CD14-positive monocyte (primary cell): Measurements from ENCODE around the gene COL5A3. TPM values are rescaled to one million over a fixed set of nuclear protein-coding genes. Genes with fewer than 3 reads are reported as not detected.

Source experiments
- DNase-seq, 3 donors: peaks; one replicate each; pipeline ENCODE4 v3.0.0-alpha.2; 2011 to 2022
- H2AFZ ChIP-seq: 2 replicates; pipeline ENCODE4 v1.6.0; 2012; ENCODE audit warnings: mild to moderate bottlenecking, low read depth, low read length, inconsistent platforms; ENCODE audit not compliant: insufficient read depth, poor library complexity, severe bottlenecking
- H3K27ac ChIP-seq, 2 donors: 1 replicate in 1 of 2; 2 replicates in 1 of 2; pipeline ENCODE4 v1.5.1; 2012 to 2013; ENCODE audit warnings: low read length in 2 of 2, control low read depth in 1 of 2, inconsistent platforms in 1 of 2, low read depth in 1 of 2, mild to moderate bottlenecking in 1 of 2
- H3K27me3 ChIP-seq, 2 donors: one replicate each; pipeline versions ENCODE4 v1.6.0 to v1.6.1; 2011 to 2013; ENCODE audit warnings: low read length in 2 of 2; ENCODE audit not compliant: control insufficient read depth in 2 of 2, insufficient read depth in 2 of 2
- H3K36me3 ChIP-seq, 2 donors: replicated peaks in 1 of 2; 1 replicate in 1 of 2; 2 replicates in 1 of 2; pipeline versions ENCODE4 v1.5.1 to v1.6.1; 2012 to 2013; ENCODE audit warnings: low read length in 2 of 2, control low read depth in 1 of 2, inconsistent platforms in 1 of 2, mild to moderate bottlenecking in 1 of 2; ENCODE audit not compliant: insufficient read depth in 2 of 2, control insufficient read depth in 1 of 2
- H3K4me1 ChIP-seq, 2 donors: 1 replicate in 1 of 2; 2 replicates in 1 of 2; pipeline versions ENCODE4 v1.5.1 to v1.6.1; 2012 to 2013; ENCODE audit warnings: low read length in 2 of 2, control low read depth in 1 of 2, inconsistent platforms in 1 of 2, mild to moderate bottlenecking in 1 of 2, moderate library complexity in 1 of 2; ENCODE audit not compliant: insufficient read depth in 2 of 2, control insufficient read depth in 1 of 2
- H3K4me2 ChIP-seq: replicated peaks from 2 replicates; pipeline ENCODE3; 2012; ENCODE audit warnings: low read length, moderate library complexity, mild to moderate bottlenecking; ENCODE audit not compliant: poor library complexity, severe bottlenecking; ENCODE audit errors: extremely low read depth
- H3K4me3 ChIP-seq, 3 experiments: fragments of 200-600 bp in 1 of 3; sonication (generic) in 1 of 3; replicated peaks in 1 of 3; 1 replicate in 2 of 3; 2 replicates in 1 of 3; pipeline ENCODE4 v1.5.1; 2011 to 2013; ENCODE audit warnings: low read length in 3 of 3, mild to moderate bottlenecking in 3 of 3, control low read depth in 2 of 3, low read depth in 2 of 3, inconsistent platforms in 1 of 3, moderate library complexity in 1 of 3
- H3K79me2 ChIP-seq: 2 replicates; pipeline ENCODE4 v1.6.0; 2012; ENCODE audit warnings: mild to moderate bottlenecking, control low read depth, inconsistent platforms, low read length, moderate library complexity; ENCODE audit not compliant: insufficient read depth
- H3K9ac ChIP-seq: 2 replicates; pipeline ENCODE4 v1.6.0; 2017; ENCODE audit warnings: low read length, mild to moderate bottlenecking; ENCODE audit not compliant: insufficient read depth, poor library complexity, severe bottlenecking
- H3K9me3 ChIP-seq, 2 donors: replicated peaks in 1 of 2; 1 replicate in 1 of 2; 2 replicates in 1 of 2; pipeline versions ENCODE4 v1.5.1 to v1.6.1; 2012 to 2013; ENCODE audit warnings: low read length in 2 of 2, control low read depth in 1 of 2; ENCODE audit not compliant: control insufficient read depth in 1 of 2, insufficient read depth in 1 of 2
- H4K20me1 ChIP-seq: 2 replicates; pipeline ENCODE4 v1.6.0; 2012; ENCODE audit warnings: mild to moderate bottlenecking, low read length, control low read depth, moderate library complexity; ENCODE audit not compliant: insufficient read depth
- H3K27ac Mint-ChIP-seq, 7 donors: one replicate each; pipeline ENCODE4 v1.8.0; 2020; ENCODE audit warnings: mild to moderate bottlenecking in 7 of 7, mixed read lengths in 7 of 7, moderate library complexity in 6 of 7, inconsistent platforms in 2 of 7
- H3K27me3 Mint-ChIP-seq, 3 donors: one replicate each; pipeline ENCODE4 v1.8.0; 2021 to 2022; ENCODE audit warnings: low read depth in 3 of 3, mild to moderate bottlenecking in 3 of 3, mixed read lengths in 3 of 3, moderate library complexity in 3 of 3, inconsistent platforms in 1 of 3
- H3K36me3 Mint-ChIP-seq, 2 donors: one replicate each; pipeline ENCODE4 v1.8.0; 2020; ENCODE audit warnings: mixed read lengths in 2 of 2, inconsistent platforms in 1 of 2, mild to moderate bottlenecking in 1 of 2
- H3K4me1 Mint-ChIP-seq: one replicate; pipeline ENCODE4 v1.8.0; 2020; ENCODE audit warnings: mild to moderate bottlenecking, mixed read lengths
- H3K4me3 Mint-ChIP-seq, 2 donors: one replicate each; pipeline ENCODE4 v1.8.0; 2020; ENCODE audit warnings: mild to moderate bottlenecking in 2 of 2, mixed read lengths in 2 of 2, moderate library complexity in 1 of 2
- H3K9me3 Mint-ChIP-seq, 7 donors: one replicate each; pipeline ENCODE4 v1.8.0; 2020 to 2022; ENCODE audit warnings: mixed read lengths in 7 of 7, mild to moderate bottlenecking in 6 of 7, moderate library complexity in 6 of 7, inconsistent platforms in 2 of 7
- CTCF ChIP-seq: fragments of 200-600 bp; IDR thresholded peaks from one replicate; pipeline ENCODE4 v1.8.0; 2022; ENCODE audit warnings: antibody characterized with exemption, mild to moderate bottlenecking
- WGBS: methylation state at CpG from one replicate; pipeline ENCODE4 v1.1.5; 2013; ENCODE audit warnings: missing lambda C conversion rate; ENCODE audit not compliant: insufficient coverage; 5-methylcytosine and 5-hydroxymethylcytosine counted together
- intact Hi-C, 2 donors: fragments of 100-400 bp; cut with micrococcal nuclease; formaldehyde crosslinking; loops; one replicate each; pipeline versions ENCODE4 v1.15.0 to v1.15.1; 2023
- polyA plus RNA-seq, 3 donors: library from polyadenylated mRNA; depleted of rRNA in 1 of 3; unstranded in 2 of 3; stranded (reverse) in 1 of 3; fragments of 300-500 nt in 2 of 3; fragments of >200 nt in 1 of 3; fragmentation: Illumina TruSeq in 2 of 3; gene quantifications; 1 replicate in 2 of 3; 2 replicates in 1 of 3; pipeline ENCODE4 v1.2.3, GENCODE V29; 2012 to 2021

The COL5A3 gene
- polyA plus RNA-seq, 3 donors: not detected

- H3K4me3 Mint-ChIP-seq: no peak overlapping the region
- no peak for DNase-seq
- Histone ChIP-seq H3K4me2 (no peak overlapping the region), H3K4me3 (no peak overlapping the region), H3K79me2 (no peaks in the 10 kb centered on the region), H2AFZ (no peak overlapping the region), H3K36me3 (no peaks in the 10 kb centered on the region), H3K9me3 (no peaks in the 10 kb centered on the region), H3K4me1 (no peaks in the 10 kb centered on the region), H4K20me1 (no peaks in the 10 kb centered on the region), H3K27ac (no peak overlapping the region), H3K27me3 (peaks cover 0 to 13% of the 10 kb centered on the region in 2 donors), H3K9ac (no peak overlapping the region)
- intact Hi-C loops: no loop called here
- no peaks in the 10 kb centered on the region for H3K36me3 Mint-ChIP-seq
- H3K27ac Mint-ChIP-seq: no peak overlapping the region
- WGBS: 74% methylated on average over 14 of the region's 15 CpGs
- TF ChIP-seq CTCF: no peak
- H3K27me3 Mint-ChIP-seq: peaks cover 10 to 24% (median 12%) of the 10 kb centered on the region in 3 donors
- H3K9me3 Mint-ChIP-seq: peaks cover 0 to 3% (median 0%) of the 10 kb centered on the region in 7 donors
- no peaks in the 10 kb centered on the region for H3K4me1 Mint-ChIP-seq
Measured at GRCh38 chr19:9971166-9971897, 39.0 kb downstream of the COL5A3 start.

GRCh38 chr19:9970481-9970880, 39.8 kb downstream of the COL5A3 start:
- no peaks in the 10 kb centered on the region for H3K4me1 Mint-ChIP-seq
- H3K9me3 ChIP-seq: no peaks in the 10 kb centered on the region
- DNase-seq: no peak
- H3K4me1 ChIP-seq: no peaks in the 10 kb centered on the region
- H3K27ac Mint-ChIP-seq: no peak overlapping the region
- no peak overlapping the region for H3K27ac ChIP-seq
- H3K79me2 ChIP-seq: no peaks in the 10 kb centered on the region
- H3K27me3 ChIP-seq: peaks cover 0 to 20% of the 10 kb centered on the region in 2 donors
- no peak overlapping the region for H3K4me2 ChIP-seq
- no peak overlapping the region for H3K9ac ChIP-seq
- H3K36me3 Mint-ChIP-seq: no peaks in the 10 kb centered on the region
- H3K9me3 Mint-ChIP-seq: peaks cover 0 to 3% (median 0%) of the 10 kb centered on the region in 7 donors
- WGBS: 63% methylated on average over 4 of the region's 8 CpGs
- no peak overlapping the region for H3K4me3 ChIP-seq
- intact Hi-C loops: no loop called here
- no peaks in the 10 kb centered on the region for H3K36me3 ChIP-seq
- peaks cover 18 to 33% (median 21%) of the 10 kb centered on the region in 3 donors for H3K27me3 Mint-ChIP-seq
- TF ChIP-seq CTCF: no peak
- no peak overlapping the region for H2AFZ ChIP-seq
- H4K20me1 ChIP-seq: no peaks in the 10 kb centered on the region
- H3K4me3 Mint-ChIP-seq: no peak overlapping the region
